ENCODE measurements around the gene MALT1.

DNA sequence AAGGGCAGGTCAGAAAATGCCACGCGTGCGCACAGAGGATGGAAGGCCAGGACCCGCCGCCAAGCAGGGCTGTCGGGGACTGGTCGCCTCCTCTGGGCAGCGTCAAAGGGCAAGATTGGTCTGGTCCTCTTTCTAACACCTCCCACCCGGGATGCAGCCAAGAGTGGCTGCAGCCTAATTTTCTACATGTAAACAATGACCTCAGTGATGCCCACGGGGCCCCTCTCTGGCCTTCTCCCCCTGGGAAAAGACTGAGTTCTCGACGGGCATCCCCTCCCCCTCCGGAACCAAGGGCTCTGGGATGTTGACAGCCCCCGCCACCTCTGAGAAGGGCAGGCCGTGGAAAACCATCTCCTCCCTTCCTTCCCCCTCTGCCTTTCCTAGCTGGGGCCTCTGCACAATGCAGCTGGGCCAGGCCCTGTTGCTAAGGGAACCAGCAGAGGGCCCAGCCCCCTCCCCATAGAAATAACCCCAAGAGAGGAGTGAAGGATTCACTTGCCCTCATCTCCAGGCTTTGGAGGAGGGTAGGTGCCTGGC is 113.4 kb downstream of the MALT1 start:
- TF ChIP-seq TAF1 (IDR thresholded peaks at IDR 0.05; ENCODE audit: low read depth, low read length) = no peak
- no peak for TF ChIP-seq POLR2A (IDR thresholded peaks at IDR 0.05; ENCODE audit: low read depth, low read length)
- TF ChIP-seq POLR2AphosphoS5 (IDR thresholded peaks at IDR 0.05; ENCODE audit: low read depth, low read length) = no peak
- TF ChIP-seq PAX5 (IDR thresholded peaks at IDR 0.05; ENCODE audit: insufficient read depth, low read length, severe bottlenecking) = no peak
- no peak for TF ChIP-seq SPI1 (IDR thresholded peaks at IDR 0.05; ENCODE audit: low read depth, low read length)
